CD4-positive, alpha-beta T cell treated with Interleukin-1 beta for 1 hour (primary cell): ENCODE measurements around the gene CDCA4.
A peak's percentile ranks its signal among the peaks of the same experiment; 100 is the strongest.

Source experiments
- DNase-seq, 2 donors: peaks; one replicate each; pipeline ENCODE4 v3.0.0-alpha.2; 2020 to 2022

The CDCA4 gene

DNA sequence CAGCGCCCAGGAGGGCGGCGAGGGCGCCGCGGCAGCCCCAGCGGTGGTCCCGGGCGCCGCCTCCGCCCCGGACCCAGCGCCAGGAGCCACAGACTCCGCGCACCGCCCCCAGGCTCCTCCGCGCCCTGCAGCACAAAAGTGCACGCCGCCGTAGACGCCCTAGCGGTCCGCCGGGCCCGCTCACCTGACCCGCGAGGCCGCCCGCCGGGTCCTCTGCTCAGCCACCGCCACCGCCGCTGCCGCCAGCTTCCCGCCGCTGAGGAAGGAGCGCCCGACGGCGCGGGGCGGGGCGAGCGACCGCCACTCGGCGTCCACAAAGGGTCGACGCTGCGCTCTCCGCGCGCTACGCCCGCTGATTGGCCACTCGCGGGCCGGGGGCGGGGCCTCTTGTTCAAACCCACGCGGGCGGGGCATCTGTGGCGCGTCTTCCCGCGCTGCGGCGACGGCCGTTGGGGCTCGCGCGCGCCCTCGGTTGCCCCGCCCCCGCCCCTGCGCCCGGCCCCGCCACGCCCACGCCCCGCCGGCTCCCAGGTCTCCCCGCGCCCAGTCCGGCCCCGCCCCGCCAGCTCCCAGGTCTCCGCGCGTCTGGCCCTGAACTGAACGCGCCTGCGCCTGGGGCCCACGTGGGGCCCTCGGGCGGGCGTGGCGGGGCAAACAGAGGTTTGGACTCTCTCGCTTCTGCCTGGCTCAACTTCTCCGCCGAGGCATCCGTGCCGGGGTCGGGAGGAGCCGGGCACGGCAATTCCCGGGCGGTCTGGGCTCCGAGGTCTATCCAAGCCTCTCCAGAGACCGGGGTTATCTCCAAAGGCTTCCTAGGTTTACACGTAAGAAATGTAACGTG, at the start of gene CDCA4:
CDCA4 (minus strand) TSS at position 269 of the 841 bp plus-strand sequence. CDS start 9,154 bp downstream, outside the sequence.
- DNase-seq: peak; percentile 98

DNA sequence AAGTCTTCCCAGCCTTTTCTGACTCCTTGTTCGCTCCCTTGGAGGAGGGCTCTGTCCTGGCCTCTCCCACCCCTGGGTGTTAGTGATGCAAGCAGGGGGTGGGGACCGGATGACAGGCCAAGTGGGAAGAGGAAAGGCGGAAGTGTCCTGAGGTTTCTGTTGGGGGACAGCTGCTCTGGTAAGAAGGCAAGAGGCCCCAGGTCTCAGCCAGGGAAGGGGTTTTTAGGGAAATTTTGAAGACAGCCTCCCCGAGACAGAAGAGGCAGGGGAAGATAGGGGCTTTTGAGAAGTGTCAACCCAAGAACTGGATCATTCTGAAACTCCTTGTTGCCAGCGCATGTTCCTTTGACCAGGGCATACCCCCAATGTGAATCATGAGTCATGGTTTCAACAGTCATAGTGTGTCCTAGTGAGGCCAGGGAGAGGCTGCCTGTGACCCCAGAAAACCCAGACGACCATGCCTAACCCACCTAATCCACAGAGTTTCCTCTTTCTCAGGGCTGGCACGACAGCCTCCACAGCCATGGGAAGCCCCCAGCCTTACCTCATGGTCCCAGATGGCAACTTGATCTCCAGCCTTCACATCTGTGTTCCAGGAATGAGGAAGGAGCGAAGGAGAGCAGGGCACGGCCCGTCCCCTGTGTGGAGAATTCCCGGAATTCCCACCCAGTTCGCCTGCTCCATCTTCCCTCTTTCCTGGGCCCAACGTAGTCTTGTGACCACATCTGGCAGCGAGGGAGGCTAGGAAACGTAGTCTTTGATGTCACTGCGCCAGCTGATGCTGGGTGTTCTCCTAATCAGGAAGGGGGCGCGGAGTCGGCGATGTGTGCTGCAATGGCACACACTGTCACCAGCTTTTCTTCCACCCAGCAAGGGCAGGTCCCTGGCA, 49.2 kb upstream of the CDCA4 start:
- DNase-seq: peak in 1 of 2 donors; percentile 76

DNA sequence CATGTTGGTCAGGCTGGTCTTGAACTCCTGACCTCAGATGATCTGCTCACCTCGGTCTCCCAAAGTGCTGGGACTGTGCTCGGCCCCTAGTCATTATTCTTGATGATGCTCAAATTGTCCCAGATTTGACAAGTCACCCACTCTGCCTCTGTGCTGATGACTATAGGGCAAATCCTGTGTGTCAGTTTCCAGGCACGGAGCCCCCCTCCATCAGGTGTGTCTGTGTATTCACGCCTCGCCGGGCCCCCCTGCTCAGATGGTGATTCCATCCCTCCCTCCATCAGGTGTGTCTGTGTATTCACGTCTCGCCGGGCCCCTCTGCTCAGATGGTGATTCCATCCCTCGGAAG, 48.6 kb upstream of the CDCA4 start:
- no peak for DNase-seq

DNA sequence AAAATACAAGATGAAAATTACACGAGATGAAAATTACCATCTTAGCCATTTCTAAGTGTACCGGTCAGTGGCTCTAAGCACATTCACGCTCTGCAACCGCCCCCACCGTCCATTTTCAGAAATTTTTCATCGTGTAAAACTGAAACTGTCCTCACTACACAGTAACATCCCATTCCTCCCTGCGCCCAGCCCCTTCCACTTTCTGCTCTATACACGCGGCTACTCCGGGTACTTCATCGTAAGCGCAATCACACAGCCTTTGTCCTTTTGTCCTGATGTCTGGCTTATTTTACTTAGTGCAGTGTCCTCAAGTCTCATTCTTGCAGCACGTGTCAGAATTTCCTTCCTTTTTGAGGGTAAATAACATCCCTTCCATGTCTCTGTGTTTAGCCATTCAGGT, 47.9 kb upstream of the CDCA4 start:
- no peak for DNase-seq

DNA sequence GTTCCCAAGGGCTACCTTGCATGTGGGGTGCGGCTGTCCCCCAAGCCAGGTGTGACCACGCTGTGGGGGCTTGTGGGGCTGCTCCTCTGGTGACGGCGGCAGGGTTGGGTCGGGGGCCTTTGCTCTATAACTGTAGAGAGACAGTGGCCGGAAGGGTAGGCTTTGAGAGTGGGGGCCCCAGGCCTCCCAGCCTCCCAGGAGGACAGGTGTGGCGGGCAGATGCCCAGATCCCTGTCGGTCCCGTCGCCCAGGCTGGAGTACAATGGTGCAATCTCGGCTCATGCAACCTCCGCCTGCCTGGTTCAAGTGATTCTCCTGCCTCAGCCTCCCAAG, 47.1 kb upstream of the CDCA4 start:
- no peak for DNase-seq

DNA sequence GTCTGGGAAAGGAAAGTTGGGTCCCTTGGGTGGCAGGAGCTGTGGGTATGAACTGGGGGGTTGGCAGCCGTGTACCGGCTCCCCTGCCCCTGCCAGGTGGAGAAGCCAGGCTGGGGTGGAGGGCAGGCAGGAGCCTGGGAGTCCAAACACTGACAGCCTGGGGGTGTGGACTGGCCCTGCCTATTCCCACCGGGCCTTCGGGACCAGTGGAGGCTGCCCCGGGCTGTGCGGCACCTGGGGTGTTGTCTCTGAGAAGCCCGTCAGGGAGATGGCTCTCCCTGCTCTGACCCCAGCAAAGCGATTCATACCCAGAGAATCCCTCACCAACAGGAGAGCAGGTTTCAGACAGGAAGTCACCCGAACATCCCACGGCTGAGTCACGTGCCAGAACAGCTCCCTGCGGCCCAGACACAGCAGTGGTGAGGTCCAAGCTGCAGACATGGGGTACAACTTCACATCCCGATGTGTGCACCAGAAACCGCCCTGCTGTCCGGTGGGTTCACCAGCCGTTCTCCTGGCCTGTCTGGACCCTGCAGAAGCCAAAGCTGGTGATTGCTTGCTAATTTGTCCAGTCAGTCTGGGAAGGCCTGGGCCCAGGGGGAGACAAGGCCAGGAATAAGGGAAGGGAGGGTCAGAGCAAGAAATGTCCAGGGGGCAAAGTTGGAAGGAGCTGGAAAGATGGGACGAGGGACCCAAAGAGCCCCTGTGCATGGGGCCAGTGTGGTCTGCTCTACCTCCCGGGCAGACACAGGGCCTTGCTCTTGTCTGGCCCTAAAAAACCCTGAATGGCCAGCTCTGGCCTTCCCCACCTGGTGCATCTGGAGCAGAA, 46.5 kb upstream of the CDCA4 start:
- DNase-seq: peak; percentile 59 to 61

DNA sequence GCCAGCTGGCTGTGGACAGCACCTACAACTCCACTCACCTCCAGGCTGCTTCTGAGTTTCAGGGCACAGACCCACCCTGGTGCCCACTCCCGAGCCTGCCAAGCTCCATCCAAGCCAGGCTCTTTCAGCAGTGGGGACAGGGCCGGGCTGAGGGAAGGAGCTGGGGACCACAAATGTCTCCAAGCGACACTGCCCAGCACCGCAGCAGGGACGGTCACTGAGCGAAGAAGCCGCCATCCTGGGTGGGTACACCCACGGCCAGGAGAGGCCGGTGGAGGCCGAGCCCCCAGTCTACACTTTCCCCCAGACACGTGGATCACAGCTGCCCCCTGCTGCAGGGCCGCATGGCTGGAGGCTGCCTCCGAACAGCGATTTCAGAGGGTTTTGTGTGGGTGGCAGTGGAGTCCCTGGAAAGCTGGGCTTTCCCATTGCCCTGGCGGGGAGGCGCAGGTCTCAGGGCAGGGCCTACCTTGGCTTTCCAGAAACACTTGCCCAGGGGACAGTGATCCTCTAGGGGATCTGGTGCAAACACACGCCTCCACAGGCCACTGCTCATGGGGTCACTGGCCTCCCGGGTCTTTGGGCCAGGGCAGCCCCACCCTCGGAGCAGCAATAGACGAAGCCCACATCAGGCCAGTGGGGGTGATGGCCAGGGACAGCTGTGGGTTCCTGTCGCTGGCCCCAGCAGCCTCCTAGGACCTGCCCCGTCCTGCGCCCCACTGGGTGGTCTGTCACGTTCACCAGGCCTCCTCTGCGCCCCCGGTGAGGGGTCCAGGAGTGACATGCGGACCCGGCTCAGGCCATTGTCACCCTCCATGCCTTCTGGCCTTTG, 45.6 kb upstream of the CDCA4 start:
- DNase-seq: no peak

DNA sequence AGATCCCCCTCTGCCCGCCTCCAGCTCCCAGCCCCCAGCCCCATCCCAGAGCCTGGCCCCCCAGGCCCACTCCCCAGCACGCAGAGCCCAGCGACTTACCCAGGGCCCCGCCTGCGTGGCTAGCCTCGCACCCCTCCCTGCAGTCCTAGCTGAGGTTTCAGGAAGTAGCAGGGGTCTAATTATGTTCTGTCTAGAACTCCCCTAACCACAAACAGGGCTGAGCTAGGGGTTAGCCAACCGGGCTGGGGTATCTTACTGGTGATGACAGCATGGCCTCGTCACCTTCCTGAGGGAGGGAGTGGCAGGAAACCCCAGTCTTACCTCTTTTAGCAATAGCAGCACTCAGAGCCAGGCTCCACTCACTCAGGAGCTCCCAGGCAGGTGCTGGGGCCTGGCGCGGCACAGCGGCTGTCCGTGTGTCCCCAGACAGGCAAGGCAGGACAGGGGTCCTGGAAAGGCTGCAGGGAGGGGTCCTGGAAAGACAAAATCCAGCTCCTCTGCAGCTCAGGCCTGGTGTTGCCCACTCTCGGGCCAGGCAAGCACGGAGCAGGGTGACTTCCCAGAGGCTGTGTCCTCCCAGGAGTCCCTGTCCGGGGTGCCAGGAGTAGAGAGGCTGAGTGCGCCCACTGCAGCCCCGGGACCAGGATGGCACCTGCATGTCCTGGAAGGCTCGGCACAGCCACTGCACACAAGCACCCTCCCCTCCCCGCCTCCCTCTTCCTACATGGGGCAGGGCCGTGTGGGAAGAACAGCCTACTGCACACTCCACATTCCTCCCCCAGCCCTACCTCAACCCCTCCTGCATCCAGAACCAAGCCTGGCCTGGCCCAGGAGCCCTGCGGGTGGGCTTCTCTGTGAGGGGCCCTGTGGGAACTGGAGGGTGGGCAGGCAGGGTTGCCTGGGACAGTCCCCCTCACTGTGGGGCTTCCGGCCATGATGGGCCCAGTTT, 44.7 kb upstream of the CDCA4 start, which contains the start of gene GPR132:
GPR132 (minus strand) TSS at position 151 of the 949 bp plus-strand sequence. CDS start 10,010 bp downstream, outside the sequence.
- peak; percentile 96 to 97 for DNase-seq

DNA sequence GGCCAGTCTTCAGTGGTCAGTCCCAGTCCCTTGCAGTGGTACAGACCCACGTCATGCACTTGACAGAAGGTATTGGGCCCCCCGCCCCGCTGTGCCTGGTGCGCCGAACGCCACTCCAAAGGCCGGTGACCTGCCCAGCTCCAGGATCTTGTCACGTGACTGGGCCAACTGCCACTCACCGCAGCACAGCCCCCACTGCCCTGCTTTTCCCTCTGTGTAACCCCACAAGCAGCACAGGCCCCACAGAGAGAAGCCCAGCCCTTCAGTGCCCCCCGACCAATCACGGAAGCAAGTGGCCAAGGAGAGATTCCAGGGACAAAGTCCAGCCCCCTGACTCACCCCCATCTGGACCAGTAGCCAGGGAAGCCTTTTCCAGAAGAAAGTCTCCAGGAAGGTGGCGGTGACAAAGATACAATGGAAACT, 43.8 kb upstream of the CDCA4 start:
- DNase-seq: peak; percentile 61 to 74

DNA sequence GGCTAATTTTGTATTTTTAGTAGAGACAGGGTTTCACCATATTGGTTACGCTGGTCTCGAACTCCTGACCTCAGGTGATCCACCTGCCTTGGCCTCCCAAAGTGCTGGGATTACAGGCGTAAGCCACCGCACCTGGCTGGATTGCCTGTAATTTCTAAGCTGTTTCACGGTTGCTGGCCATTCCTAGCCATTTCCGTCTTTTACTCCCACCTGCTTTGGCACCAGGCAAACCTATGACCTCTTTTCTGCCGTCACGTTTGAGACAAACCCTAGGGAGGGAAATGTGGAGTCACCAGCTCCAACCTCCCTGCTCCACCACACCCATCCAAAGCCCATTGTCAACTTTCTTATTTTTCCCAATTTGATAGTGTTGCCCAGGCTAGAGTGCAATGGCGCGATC, 43.1 kb upstream of the CDCA4 start:
- no peak for DNase-seq

DNA sequence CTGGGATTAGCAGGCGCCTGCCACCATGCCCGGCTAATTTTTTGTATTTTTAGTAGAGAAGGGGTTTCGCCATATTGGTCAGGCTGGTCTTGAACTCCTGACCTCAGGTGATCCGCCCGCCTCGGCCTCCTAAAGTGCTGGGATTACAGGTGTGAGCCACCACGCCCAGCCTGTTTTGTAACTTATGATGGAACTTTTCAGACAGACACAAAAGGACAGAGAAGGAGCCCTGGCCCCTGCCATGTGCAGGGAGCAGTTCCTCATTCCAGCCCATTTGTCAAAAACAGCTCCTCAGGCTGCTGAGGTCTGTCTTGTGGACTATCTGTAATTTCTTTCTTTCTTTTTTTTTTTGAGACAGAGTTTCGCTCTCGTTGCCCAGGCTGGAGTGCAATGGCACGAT, 42.6 kb upstream of the CDCA4 start:
- DNase-seq: peak in 1 of 2 donors; percentile 51

DNA sequence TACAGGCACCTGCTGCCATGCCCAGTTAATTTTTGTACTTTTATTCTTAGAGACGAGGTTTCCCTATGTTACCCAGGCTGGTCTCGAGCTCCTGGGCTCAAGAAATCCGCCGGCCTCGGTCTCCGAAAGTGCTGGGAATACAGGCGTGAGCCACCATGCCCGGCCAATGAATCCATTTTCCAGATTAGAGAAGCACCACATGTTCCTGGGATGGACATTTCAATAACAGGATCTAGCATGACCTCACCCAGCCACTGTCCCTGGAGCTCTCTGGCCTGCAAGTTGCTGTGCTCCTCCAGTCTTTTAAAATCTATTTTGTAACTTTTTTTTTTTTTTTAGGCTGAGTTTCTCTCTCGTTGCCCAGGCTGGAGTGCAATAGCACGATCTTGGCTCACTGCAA, 42.2 kb upstream of the CDCA4 start:
- no peak for DNase-seq

DNA sequence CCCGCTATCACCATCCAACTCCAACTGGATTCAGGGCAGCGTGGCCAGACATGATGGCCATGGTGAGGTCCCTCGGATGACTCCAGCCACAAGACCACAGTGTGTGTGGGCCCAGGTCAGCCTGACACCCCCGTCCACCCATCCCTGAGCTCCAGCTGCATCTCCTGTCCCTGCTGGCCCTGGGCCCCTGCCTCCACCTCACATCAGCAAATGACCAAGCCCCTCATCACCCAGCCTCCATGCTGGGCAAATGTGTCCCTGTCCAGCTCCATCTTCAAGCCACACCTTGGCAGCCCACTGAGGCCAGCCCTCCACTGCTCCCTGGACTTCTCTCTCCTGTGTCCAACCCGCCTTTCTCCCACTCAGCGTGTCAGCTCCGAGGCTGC, 41.2 kb upstream of the CDCA4 start:
- no peak for DNase-seq

DNA sequence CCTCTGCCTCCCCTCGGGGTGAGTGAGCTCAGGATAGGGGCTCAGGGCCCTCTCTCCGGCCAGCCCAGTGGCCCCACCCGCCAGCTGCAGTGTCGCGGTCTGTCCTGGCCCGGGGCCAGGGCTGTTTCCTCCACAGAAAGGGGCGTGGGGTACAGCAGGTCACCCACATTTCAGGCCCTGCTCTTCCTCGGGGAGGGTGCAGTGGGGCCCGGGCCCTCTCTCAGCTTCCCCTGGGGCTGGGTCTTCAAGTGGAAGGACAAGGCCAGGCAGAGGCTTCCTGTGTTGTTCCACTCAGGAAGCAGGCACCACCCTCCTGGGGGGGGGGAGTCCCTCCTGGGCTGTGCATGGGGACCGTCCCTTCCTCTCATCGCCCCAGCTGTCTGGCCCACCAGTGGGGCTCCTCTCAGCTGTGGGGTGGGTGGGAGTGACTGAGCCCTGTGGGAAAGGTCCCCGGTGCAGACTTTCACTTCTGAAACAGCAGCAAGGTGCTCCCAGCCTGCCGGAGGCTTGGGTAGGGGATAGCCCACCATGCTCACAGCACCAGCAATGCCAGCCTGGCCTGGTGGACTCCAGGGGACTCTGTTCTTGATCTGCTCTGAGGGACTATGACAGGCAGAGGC, 40.7 kb upstream of the CDCA4 start:
- peak; percentile 54 to 59 for DNase-seq

DNA sequence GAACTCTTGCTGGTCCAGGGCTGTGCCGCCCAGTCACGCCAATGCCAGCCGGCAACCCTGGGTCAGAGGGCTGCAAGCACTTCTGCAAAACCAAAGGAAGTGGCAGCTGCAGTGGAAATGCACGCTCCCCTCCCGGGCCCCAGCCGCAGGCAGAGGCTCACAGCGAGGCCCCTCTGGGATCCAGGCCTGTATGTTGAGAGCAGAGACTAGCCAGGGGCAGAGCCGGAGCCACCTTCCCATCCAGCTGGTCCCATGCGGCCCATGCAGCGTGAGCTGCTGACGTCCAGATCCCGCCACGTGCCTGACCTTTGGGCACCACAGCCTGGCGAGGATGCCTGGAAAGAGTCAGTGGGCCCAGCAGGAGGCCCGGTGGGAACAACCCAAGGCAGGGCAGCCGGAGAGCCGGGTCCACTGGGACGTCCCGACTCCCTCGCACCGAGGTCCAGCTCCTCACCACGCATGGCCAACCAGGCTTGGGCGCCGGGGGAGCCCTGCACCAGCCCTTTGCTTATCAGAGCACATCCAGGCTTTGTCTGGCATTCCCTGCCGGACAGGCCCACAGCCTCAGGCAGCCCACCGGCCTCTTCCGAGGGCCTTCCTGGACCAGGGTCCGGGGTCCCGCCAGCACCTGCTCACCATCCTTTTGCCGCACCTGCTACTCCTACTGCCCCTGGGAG, 40.0 kb upstream of the CDCA4 start:
- peak; percentile 48 to 60 for DNase-seq

DNA sequence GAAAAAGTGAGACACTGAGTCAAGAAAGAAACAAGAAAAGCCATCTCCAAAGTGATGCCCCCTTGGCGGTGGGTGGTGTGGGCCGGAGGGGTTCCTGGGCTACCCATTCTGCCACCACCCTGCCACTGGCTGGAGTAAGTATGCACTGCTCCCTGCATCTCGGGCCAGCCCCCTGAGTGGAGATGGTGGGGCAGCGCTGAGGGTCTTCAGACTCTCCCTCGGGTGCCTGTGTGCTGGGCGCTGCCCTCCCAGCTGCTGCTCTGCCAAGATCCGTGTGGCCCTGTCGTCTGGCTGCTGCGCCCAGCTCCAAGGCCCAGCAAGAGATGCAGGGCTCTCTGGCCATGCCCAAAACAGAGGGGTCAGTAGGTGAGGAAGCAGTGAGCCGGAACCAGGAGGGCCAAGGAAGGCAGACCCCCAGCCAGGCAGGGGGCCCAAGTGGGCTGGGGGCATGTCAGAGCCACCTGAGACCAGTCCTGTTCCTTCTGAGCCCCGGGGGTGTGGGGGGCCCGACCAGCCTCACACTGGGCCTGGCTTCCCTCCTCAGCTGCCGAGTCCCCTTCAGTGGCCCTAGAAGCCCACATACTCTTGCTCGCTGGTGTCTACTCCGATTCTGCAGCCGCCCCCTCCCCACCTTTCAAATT, 39.2 kb upstream of the CDCA4 start:
- no peak for DNase-seq

DNA sequence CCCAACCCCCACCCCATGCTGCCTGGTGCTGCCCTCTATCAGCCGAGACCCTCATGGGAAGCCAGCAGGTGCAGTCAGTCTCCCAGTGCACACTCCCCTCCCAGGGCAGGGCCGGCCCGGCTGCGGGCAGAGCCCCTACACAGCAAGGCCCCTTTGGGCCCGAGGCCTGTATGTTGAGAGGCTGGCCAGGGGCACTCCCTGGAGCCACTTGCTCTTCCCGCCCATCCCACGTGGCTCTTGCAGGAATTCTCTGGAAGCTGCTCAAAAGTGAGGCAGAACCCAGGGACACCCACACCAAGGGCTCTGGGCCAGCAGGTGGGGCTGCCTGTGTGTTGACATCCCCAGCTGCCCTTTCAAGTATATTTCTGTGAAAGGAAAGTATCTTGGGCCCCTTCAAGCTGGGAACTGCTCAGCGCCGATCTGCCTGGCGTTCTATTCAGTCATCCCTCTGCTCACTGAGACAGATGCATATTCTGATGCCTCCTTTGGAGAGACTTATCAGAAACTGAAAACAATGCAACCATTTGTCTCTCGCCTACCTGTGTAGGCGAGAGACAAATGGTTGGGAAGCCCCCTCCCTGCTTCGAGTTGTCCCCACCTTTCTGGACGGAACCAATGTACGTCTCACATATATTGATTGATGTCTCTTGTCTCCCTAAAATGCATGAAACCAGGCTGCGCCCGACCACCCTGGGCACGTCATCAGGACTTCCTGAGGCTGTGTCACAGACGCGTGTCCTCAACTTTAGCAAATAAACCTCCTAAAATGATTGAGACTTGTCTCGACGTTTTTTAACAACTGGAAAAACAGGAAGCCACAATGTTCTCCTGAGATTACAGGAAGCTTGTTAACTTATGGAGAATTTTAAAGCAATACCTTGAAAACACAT, 38.4 kb upstream of the CDCA4 start:
- peak; percentile 56 to 77 for DNase-seq

DNA sequence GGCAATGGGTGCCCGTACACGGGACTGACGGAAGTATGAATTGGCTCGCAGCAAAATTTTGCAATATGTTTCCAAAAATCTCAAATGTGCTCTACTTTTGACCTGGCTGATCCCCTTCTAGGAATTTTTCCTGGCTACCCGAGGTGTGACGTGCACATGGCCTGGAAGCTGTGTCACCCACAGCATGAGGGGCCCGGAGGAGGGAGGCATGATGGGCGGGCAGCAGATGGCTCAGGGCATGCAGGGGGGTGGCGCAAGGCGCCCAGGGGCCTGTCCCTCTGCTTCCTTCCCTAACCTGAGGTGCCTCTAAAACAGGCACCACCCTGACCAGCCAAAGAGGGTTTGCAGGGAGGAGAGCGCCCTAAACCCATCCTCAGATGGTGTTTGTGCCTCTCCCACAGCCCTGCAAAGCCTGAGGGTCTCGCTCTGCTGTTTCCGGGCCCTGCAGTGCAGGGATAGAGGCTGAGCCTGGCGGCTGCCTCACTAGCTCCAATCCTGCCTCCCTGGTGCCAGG, 37.7 kb upstream of the CDCA4 start:
- no peak for DNase-seq
